ENCODE results near the gene LTF.

DNA sequence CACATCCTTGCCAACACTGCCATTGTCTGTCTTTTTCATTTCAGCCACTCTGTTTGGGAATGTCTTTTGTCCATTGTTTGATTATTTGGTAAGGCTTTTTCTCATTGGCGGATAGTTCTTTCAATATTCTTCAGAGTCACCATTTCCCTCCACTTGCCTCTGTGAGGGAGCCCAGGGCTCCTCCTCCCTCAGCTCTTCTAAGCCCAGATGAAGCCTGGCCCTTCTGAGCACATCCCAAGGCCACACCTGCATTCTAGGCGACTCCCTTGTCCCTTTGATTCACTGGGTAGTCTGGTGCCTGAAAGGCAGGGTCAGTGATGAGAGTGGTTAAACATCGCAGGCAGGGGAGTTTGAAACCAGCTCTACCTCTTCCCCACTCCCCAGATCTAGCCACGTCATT is 12.4 kb upstream of the LTF start:
- no peak for TF ChIP-seq EGR1 (IDR thresholded peaks at IDR 0.05; ENCODE audit: low read depth in 2 of 2)
- no peak for TF ChIP-seq CTCF (IDR thresholded peaks at IDR 0.05; ENCODE audit: low read depth, low read length, missing input control)
- TF ChIP-seq RXRA (IDR thresholded peaks at IDR 0.05), result no peak
- TF ChIP-seq MAX (IDR thresholded peaks at IDR 0.05), result no peak
- no peak for TF ChIP-seq REST (IDR thresholded peaks at IDR 0.05)
- TF ChIP-seq RAD21 (IDR thresholded peaks at IDR 0.05), result no peak
- TF ChIP-seq SP1 (IDR thresholded peaks at IDR 0.05), result no peak
- TF ChIP-seq FOXA1 (IDR thresholded peaks at IDR 0.05), result no peak
